Loucy (cell line): Measurements from ENCODE around the gene ERVH48-1.
"Not testable (repeated sequence)": the region's sequence is repeated elsewhere in the genome, so short reads cannot be mapped to it uniquely, and the experiment has no call there.

Experiments used
- EZH2phosphoT487 ChIP-seq: fragments of 200-600 bp; IDR thresholded peaks from 2 replicates; pipeline ENCODE4 v1.6.1; 2018; ENCODE audit warnings: antibody characterized with exemption, mild to moderate bottlenecking, moderate library complexity, borderline replicate concordance
- TF ChIP-seq, protein P1 (sequence below): fragments of 200-600 bp; sonication (generic); conservative IDR thresholded peaks from 2 replicates; pipeline ENCODE4 v1.5.1; 2014; ENCODE audit warnings: mild to moderate bottlenecking, antibody characterized with exemption, low read length

GRCh38 chr21:42949094-42949755 is 23.8 kb upstream of the ERVH48-1 start:
- TF ChIP-seq, protein P1, sequence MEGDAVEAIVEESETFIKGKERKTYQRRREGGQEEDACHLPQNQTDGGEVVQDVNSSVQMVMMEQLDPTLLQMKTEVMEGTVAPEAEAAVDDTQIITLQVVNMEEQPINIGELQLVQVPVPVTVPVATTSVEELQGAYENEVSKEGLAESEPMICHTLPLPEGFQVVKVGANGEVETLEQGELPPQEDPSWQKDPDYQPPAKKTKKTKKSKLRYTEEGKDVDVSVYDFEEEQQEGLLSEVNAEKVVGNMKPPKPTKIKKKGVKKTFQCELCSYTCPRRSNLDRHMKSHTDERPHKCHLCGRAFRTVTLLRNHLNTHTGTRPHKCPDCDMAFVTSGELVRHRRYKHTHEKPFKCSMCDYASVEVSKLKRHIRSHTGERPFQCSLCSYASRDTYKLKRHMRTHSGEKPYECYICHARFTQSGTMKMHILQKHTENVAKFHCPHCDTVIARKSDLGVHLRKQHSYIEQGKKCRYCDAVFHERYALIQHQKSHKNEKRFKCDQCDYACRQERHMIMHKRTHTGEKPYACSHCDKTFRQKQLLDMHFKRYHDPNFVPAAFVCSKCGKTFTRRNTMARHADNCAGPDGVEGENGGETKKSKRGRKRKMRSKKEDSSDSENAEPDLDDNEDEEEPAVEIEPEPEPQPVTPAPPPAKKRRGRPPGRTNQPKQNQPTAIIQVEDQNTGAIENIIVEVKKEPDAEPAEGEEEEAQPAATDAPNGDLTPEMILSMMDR, result not testable (repeated sequence)
- TF ChIP-seq EZH2phosphoT487, result not testable (repeated sequence)
